CD14-positive monocyte (primary cell): ENCODE results near the gene CASTOR1. TPM values are rescaled to one million over a fixed set of nuclear protein-coding genes. Genes with fewer than 3 reads are reported as not detected.

ENCODE experiments used
- DNase-seq, 3 donors: peaks; one replicate each; pipeline ENCODE4 v3.0.0-alpha.2; 2011 to 2022
- H2AFZ ChIP-seq: 2 replicates; pipeline ENCODE4 v1.6.0; 2012; ENCODE audit warnings: mild to moderate bottlenecking, low read depth, low read length, inconsistent platforms; ENCODE audit not compliant: insufficient read depth, poor library complexity, severe bottlenecking
- H3K27ac ChIP-seq, 2 donors: 1 replicate in 1 of 2; 2 replicates in 1 of 2; pipeline ENCODE4 v1.5.1; 2012 to 2013; ENCODE audit warnings: low read length in 2 of 2, control low read depth in 1 of 2, inconsistent platforms in 1 of 2, low read depth in 1 of 2, mild to moderate bottlenecking in 1 of 2
- H3K27me3 ChIP-seq, 2 donors: one replicate each; pipeline versions ENCODE4 v1.6.0 to v1.6.1; 2011 to 2013; ENCODE audit warnings: low read length in 2 of 2; ENCODE audit not compliant: control insufficient read depth in 2 of 2, insufficient read depth in 2 of 2
- H3K36me3 ChIP-seq, 2 donors: replicated peaks in 1 of 2; 1 replicate in 1 of 2; 2 replicates in 1 of 2; pipeline versions ENCODE4 v1.5.1 to v1.6.1; 2012 to 2013; ENCODE audit warnings: low read length in 2 of 2, control low read depth in 1 of 2, inconsistent platforms in 1 of 2, mild to moderate bottlenecking in 1 of 2; ENCODE audit not compliant: insufficient read depth in 2 of 2, control insufficient read depth in 1 of 2
- H3K4me1 ChIP-seq, 2 donors: 1 replicate in 1 of 2; 2 replicates in 1 of 2; pipeline versions ENCODE4 v1.5.1 to v1.6.1; 2012 to 2013; ENCODE audit warnings: low read length in 2 of 2, control low read depth in 1 of 2, inconsistent platforms in 1 of 2, mild to moderate bottlenecking in 1 of 2, moderate library complexity in 1 of 2; ENCODE audit not compliant: insufficient read depth in 2 of 2, control insufficient read depth in 1 of 2
- H3K4me2 ChIP-seq: replicated peaks from 2 replicates; pipeline ENCODE3; 2012; ENCODE audit warnings: low read length, moderate library complexity, mild to moderate bottlenecking; ENCODE audit not compliant: poor library complexity, severe bottlenecking; ENCODE audit errors: extremely low read depth
- H3K4me3 ChIP-seq, 3 experiments: fragments of 200-600 bp in 1 of 3; sonication (generic) in 1 of 3; replicated peaks in 1 of 3; 1 replicate in 2 of 3; 2 replicates in 1 of 3; pipeline ENCODE4 v1.5.1; 2011 to 2013; ENCODE audit warnings: low read length in 3 of 3, mild to moderate bottlenecking in 3 of 3, control low read depth in 2 of 3, low read depth in 2 of 3, inconsistent platforms in 1 of 3, moderate library complexity in 1 of 3
- H3K79me2 ChIP-seq: 2 replicates; pipeline ENCODE4 v1.6.0; 2012; ENCODE audit warnings: mild to moderate bottlenecking, control low read depth, inconsistent platforms, low read length, moderate library complexity; ENCODE audit not compliant: insufficient read depth
- H3K9ac ChIP-seq: 2 replicates; pipeline ENCODE4 v1.6.0; 2017; ENCODE audit warnings: low read length, mild to moderate bottlenecking; ENCODE audit not compliant: insufficient read depth, poor library complexity, severe bottlenecking
- H3K9me3 ChIP-seq, 2 donors: replicated peaks in 1 of 2; 1 replicate in 1 of 2; 2 replicates in 1 of 2; pipeline versions ENCODE4 v1.5.1 to v1.6.1; 2012 to 2013; ENCODE audit warnings: low read length in 2 of 2, control low read depth in 1 of 2; ENCODE audit not compliant: control insufficient read depth in 1 of 2, insufficient read depth in 1 of 2
- H4K20me1 ChIP-seq: 2 replicates; pipeline ENCODE4 v1.6.0; 2012; ENCODE audit warnings: mild to moderate bottlenecking, low read length, control low read depth, moderate library complexity; ENCODE audit not compliant: insufficient read depth
- H3K27ac Mint-ChIP-seq, 7 donors: one replicate each; pipeline ENCODE4 v1.8.0; 2020; ENCODE audit warnings: mild to moderate bottlenecking in 7 of 7, mixed read lengths in 7 of 7, moderate library complexity in 6 of 7, inconsistent platforms in 2 of 7
- H3K27me3 Mint-ChIP-seq, 3 donors: one replicate each; pipeline ENCODE4 v1.8.0; 2021 to 2022; ENCODE audit warnings: low read depth in 3 of 3, mild to moderate bottlenecking in 3 of 3, mixed read lengths in 3 of 3, moderate library complexity in 3 of 3, inconsistent platforms in 1 of 3
- H3K36me3 Mint-ChIP-seq, 2 donors: one replicate each; pipeline ENCODE4 v1.8.0; 2020; ENCODE audit warnings: mixed read lengths in 2 of 2, inconsistent platforms in 1 of 2, mild to moderate bottlenecking in 1 of 2
- H3K4me1 Mint-ChIP-seq: one replicate; pipeline ENCODE4 v1.8.0; 2020; ENCODE audit warnings: mild to moderate bottlenecking, mixed read lengths
- H3K4me3 Mint-ChIP-seq, 2 donors: one replicate each; pipeline ENCODE4 v1.8.0; 2020; ENCODE audit warnings: mild to moderate bottlenecking in 2 of 2, mixed read lengths in 2 of 2, moderate library complexity in 1 of 2
- H3K9me3 Mint-ChIP-seq, 7 donors: one replicate each; pipeline ENCODE4 v1.8.0; 2020 to 2022; ENCODE audit warnings: mixed read lengths in 7 of 7, mild to moderate bottlenecking in 6 of 7, moderate library complexity in 6 of 7, inconsistent platforms in 2 of 7
- WGBS: methylation state at CpG from one replicate; pipeline ENCODE4 v1.1.5; 2013; ENCODE audit warnings: missing lambda C conversion rate; ENCODE audit not compliant: insufficient coverage; 5-methylcytosine and 5-hydroxymethylcytosine counted together
- intact Hi-C, 2 donors: fragments of 100-400 bp; cut with micrococcal nuclease; formaldehyde crosslinking; loops; one replicate each; pipeline versions ENCODE4 v1.15.0 to v1.15.1; 2023
- polyA plus RNA-seq, 3 donors: library from polyadenylated mRNA; depleted of rRNA in 1 of 3; unstranded in 2 of 3; stranded (reverse) in 1 of 3; fragments of 300-500 nt in 2 of 3; fragments of >200 nt in 1 of 3; fragmentation: Illumina TruSeq in 2 of 3; gene quantifications; 1 replicate in 2 of 3; 2 replicates in 1 of 3; pipeline ENCODE4 v1.2.3, GENCODE V29; 2012 to 2021
- TF ChIP-seq, protein P1 (sequence below): fragments of 200-600 bp; IDR thresholded peaks from one replicate; pipeline ENCODE4 v1.8.0; 2022; ENCODE audit warnings: antibody characterized with exemption, mild to moderate bottlenecking

CASTOR1 gene
- polyA plus RNA-seq, 3 donors: 6.4 to 15.5 (median 6.5) TPM

DNA sequence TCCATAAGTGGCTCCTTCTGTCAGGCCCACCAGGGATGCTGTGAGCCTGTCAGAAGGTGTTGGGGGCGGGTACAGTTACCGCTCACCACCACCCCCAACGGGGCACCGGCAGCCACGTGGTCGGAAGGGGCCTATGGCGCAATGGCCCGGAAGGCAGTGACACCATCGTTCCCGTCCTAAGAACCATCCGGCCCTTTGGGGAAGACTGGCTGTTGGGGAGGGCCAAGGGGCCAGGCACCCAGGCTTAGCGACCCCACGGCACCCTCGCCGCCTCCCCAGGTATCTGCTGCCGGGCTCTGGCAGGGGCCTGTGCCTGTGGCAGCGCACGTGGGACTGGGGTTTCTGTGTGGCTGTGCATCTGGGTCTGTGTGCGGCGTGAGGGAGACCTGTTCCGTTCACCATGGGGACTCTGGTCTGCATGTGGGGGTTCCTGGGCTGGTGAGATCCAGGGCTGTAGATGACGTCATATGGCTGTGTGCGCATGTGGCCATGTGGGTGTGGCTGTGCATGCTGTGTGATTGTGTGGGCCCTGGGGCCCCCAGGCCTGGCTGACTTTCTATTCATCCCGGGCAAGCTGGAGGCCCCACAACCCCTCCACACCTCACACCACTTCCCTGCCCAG lies 23.4 kb downstream of the CASTOR1 start:
- H3K9me3 Mint-ChIP-seq: peaks cover 0 to 4% (median 0%) of the 10 kb centered on the region in 7 donors
- no peaks in the 10 kb centered on the region for H3K79me2 ChIP-seq
- intact Hi-C loops: loop anchor here in 1 of 2 donors (5.0 kb wide), 1 partner anchor 54 kb away; no protein-coding TSS in a partner anchor
- peak overlapping the region; percentile 96 to 99 (median 99) for H3K27ac Mint-ChIP-seq
- DNase-seq: peak; percentile 94 to 95 (median 94)
- H3K36me3 ChIP-seq: no peaks in the 10 kb centered on the region
- TF ChIP-seq, protein P1, sequence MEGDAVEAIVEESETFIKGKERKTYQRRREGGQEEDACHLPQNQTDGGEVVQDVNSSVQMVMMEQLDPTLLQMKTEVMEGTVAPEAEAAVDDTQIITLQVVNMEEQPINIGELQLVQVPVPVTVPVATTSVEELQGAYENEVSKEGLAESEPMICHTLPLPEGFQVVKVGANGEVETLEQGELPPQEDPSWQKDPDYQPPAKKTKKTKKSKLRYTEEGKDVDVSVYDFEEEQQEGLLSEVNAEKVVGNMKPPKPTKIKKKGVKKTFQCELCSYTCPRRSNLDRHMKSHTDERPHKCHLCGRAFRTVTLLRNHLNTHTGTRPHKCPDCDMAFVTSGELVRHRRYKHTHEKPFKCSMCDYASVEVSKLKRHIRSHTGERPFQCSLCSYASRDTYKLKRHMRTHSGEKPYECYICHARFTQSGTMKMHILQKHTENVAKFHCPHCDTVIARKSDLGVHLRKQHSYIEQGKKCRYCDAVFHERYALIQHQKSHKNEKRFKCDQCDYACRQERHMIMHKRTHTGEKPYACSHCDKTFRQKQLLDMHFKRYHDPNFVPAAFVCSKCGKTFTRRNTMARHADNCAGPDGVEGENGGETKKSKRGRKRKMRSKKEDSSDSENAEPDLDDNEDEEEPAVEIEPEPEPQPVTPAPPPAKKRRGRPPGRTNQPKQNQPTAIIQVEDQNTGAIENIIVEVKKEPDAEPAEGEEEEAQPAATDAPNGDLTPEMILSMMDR: no peak
- peak overlapping the region; percentile 90 for H3K4me2 ChIP-seq
- H3K27me3 Mint-ChIP-seq: peaks cover 12 to 23% (median 15%) of the 10 kb centered on the region in 3 donors
- no peak overlapping the region for H2AFZ ChIP-seq
- peak overlapping the region; percentile 92 to 94 for H3K4me3 Mint-ChIP-seq
- H3K4me1 ChIP-seq: peaks cover 89 to 100% of the 10 kb centered on the region in 2 donors
- H3K27me3 ChIP-seq: no peaks in the 10 kb centered on the region
- H3K36me3 Mint-ChIP-seq: peaks cover 24 to 35% of the 10 kb centered on the region in 2 donors
- 0% methylated on average over 9 of the region's 24 CpGs for WGBS
- no peaks in the 10 kb centered on the region for H3K9me3 ChIP-seq
- H4K20me1 ChIP-seq: no peaks in the 10 kb centered on the region
- H3K9ac ChIP-seq: peak overlapping the region; percentile 91
- H3K27ac ChIP-seq: peak overlapping the region; percentile 94 to 98
- H3K4me1 Mint-ChIP-seq: peaks cover 87% of the 10 kb centered on the region
- H3K4me3 ChIP-seq: peak overlapping the region; percentile 59 to 83 (median 59)

DNA sequence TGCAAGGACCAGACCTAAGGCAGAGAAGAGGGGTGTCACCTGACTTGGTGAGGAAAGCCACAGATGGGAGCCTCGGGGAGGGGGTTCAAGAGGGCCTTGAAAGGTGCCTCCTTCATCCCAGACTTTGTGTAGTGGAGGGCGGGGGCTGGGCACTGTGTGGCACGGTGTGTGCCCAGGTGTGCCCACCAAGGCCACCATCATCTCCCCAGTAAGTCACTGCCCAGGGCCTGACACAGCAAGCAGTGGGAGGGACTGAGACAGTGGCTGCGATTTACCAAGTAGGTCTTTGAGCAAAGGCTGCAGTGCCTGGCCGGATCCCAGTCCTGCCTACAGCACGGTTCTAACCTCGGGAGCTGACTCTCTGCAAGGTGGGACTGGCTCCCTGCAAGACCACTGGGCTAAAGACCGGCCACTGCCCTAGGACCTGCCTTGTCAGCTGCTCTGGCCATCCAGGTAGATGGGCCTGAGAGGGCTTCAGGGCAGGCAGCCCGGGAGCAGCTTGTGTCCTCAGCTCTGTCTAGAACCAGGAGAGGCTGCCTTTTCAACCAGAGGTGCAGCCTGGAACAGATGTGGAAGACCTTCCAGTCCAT lies 24.1 kb downstream of the CASTOR1 start:
- H3K36me3 Mint-ChIP-seq: peaks cover 24 to 33% of the 10 kb centered on the region in 2 donors
- H3K79me2 ChIP-seq: no peaks in the 10 kb centered on the region
- H3K4me1 ChIP-seq: peaks cover 86 to 99% of the 10 kb centered on the region in 2 donors
- H3K4me3 Mint-ChIP-seq: peak overlapping the region; percentile 92 to 94
- no peaks in the 10 kb centered on the region for H3K36me3 ChIP-seq
- peaks cover 0 to 4% (median 0%) of the 10 kb centered on the region in 7 donors for H3K9me3 Mint-ChIP-seq
- peak overlapping the region in 1 of 3 experiments; percentile 83 for H3K4me3 ChIP-seq
- TF ChIP-seq, protein P1: no peak
- H3K27ac Mint-ChIP-seq: peak overlapping the region; percentile 96 to 99 (median 99)
- no peaks in the 10 kb centered on the region for H3K9me3 ChIP-seq
- H3K4me2 ChIP-seq: peak overlapping the region; percentile 90
- no peak for DNase-seq
- peak overlapping the region; percentile 94 to 98 for H3K27ac ChIP-seq
- 70% methylated on average over 7 of the region's 9 CpGs for WGBS
- no peaks in the 10 kb centered on the region for H4K20me1 ChIP-seq
- intact Hi-C loops: loop anchor here in 1 of 2 donors (5.0 kb wide), 1 partner anchor 53 kb away; no protein-coding TSS in a partner anchor
- H3K4me1 Mint-ChIP-seq: peaks cover 87% of the 10 kb centered on the region
- peak overlapping the region; percentile 91 for H3K9ac ChIP-seq
- no peaks in the 10 kb centered on the region for H3K27me3 ChIP-seq
- no peak overlapping the region for H2AFZ ChIP-seq
- peaks cover 12 to 20% (median 15%) of the 10 kb centered on the region in 3 donors for H3K27me3 Mint-ChIP-seq
